Testis (tissue), 2 donors: ENCODE measurements around the gene COX8A.

Experiments used
- POLR2A ChIP-seq: fragments of 450-650 bp; IDR thresholded peaks from one replicate; pipeline ENCODE4 v1.6.1; 2017; ENCODE audit warnings: antibody characterized with exemption, mild to moderate bottlenecking, moderate library complexity
- TF ChIP-seq, protein P1 (sequence below), 3 experiments: fragments of 450-650 bp in 2 of 3; fragments of 200-600 bp in 1 of 3; sonication (generic) in 1 of 3; IDR thresholded peaks; one replicate each; pipeline ENCODE4 v1.5.1; 2016 to 2019; ENCODE audit warnings: antibody characterized with exemption in 3 of 3, mild to moderate bottlenecking in 2 of 3, moderate library complexity in 1 of 3

DNA sequence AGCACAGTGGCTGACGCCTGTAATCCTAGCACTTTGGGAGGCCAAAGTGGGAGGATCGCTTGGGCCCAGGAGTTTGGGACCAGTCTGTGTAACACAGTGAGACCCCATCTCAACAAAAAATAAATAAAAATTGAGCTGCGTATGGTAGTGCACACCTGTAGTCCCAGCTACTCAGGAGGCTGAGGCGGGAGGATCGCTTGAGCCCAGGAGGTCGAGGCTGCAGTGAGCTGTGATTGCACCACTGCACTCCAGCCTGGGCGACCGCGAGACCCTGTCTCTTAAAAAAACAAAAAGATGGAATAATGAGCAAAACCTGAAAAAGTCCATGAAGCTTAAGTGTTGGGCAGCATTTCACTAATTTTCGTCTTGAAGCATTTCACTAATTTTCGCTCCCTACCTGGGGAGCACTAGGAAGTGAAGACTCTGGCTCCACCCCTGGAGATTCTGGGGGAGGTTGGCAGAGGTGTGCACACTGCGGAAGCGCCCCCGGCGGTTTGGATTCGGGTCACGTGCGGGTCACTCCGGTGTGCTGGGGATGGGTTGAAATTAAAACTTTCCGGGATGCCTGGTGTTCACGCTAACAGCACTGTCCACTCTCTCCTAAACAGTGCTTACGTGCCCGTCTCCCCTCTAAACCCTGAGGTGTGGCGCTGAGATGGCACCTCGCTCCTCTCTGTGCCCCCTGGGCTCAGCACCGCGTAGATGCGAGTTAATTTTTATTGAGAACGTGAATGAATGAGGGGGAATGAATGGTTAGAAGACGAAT lies 36.5 kb upstream of the COX8A start:
- TF ChIP-seq, protein P1, sequence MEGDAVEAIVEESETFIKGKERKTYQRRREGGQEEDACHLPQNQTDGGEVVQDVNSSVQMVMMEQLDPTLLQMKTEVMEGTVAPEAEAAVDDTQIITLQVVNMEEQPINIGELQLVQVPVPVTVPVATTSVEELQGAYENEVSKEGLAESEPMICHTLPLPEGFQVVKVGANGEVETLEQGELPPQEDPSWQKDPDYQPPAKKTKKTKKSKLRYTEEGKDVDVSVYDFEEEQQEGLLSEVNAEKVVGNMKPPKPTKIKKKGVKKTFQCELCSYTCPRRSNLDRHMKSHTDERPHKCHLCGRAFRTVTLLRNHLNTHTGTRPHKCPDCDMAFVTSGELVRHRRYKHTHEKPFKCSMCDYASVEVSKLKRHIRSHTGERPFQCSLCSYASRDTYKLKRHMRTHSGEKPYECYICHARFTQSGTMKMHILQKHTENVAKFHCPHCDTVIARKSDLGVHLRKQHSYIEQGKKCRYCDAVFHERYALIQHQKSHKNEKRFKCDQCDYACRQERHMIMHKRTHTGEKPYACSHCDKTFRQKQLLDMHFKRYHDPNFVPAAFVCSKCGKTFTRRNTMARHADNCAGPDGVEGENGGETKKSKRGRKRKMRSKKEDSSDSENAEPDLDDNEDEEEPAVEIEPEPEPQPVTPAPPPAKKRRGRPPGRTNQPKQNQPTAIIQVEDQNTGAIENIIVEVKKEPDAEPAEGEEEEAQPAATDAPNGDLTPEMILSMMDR (IDR thresholded peaks at IDR 0.05) = no peak
- no peak for TF ChIP-seq POLR2A
